Amygdala (tissue), 56 donors: Measurements from ENCODE around the gene JKAMP.

Experiments used
- DNase-seq, 56 donors: peaks; one replicate each; lab custom pipeline; 2025; lab: John Stamatoyannopoulos, UW

Gene JKAMP

DNA sequence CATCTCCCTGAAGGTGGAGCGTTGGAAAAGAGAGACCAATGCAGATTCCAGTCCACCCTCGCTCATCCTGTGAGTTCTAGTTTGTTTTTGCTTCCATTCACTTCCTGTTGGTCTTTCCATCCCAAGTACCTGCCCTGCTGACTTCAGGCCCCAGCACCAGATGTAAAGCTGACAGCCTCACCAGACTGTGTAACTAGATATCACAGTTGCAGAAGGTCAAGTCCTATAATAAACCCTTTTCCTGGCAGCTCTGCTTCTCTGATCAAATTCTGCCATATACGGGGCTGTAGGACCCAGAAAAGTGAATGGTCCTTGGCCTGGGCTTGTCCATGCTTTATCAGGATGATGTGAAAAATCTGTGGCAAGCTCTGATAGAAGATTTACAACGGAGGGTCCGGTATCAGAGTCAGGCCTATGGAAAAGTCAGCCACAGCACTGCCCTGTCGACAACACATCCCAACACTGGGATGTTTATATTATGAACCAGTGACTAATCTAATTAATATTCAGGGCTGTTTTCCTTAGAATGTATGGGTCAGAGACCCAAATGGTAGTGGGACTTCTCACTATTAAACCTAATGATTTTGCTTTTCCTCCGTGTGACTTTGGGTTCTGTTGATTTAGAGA, 50.2 kb downstream of the JKAMP start:
- DNase-seq: no peak

GRCh38 chr14:59537476-59537875, 53.2 kb downstream of the JKAMP start:
- DNase-seq: no peak

- DNase-seq: no peak
Measured at GRCh38 chr14:59538936-59539335, 54.6 kb downstream of the JKAMP start.

DNA sequence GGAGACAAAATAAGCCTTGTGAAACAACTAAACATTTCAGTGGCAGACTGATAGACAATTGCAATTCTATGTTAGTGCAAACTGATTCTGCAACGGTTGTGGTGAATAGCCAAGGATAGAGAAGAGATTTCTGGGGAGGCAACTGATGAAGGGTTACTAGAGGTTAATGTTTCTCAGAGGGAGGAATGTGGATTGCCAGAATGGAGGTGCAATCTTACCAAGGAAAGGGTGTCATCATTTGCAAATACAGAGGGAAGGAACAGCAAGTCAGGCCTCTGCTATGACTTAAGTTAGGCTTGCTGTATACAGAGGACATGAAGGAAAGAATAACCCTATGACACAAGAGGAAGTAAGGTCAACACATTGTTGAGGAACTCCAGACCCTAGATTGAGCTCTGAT, 56.5 kb downstream of the JKAMP start:
- no peak for DNase-seq

GRCh38 chr14:59541731-59542130, 57.4 kb downstream of the JKAMP start:
- DNase-seq: no peak

GRCh38 chr14:59543873-59544272, 59.6 kb downstream of the JKAMP start:
- no peak for DNase-seq

DNA sequence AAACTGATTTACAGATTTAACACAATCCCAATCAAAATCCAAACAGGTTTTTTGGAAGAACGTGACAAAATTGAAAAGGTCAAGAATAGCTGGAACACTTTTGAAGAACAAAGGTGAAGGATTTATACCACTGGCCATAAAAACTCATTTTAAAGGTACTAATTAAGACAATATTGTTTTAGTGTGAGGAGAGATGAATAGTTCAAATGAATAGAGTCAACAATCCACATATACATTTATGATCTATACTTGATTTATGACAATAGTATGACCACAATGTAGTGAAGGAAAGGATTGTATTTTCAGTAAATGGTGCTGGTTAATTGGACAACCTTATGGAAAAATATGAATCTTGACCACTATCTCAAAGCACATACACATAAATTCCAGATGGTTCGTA, 63.0 kb downstream of the JKAMP start:
- no peak for DNase-seq
